GM12878 (cell line): ENCODE measurements around the gene NOC4L. TPM values are rescaled to one million over a fixed set of nuclear protein-coding genes. Genes with fewer than 3 reads are reported as not detected.

Experiments
- ATAC-seq: fragments of 200-7000 bp; cut with Tn5 transposase; 3 replicates; pipeline ENCODE4 v1.9.1; 2020; ENCODE audit warnings: mild to moderate bottlenecking, moderate library complexity
- BruUV-seq: library from RNA; stranded (reverse); fragments of 400-500 nt; replicated peaks from 2 replicates; lab custom pipeline; 2021; lab: Mats Ljungman, UMichigan
- CTCF ChIA-PET: fragments of 300-600 bp; sonication (Branson Sonifier 250); formaldehyde crosslinking; extraction: SDS; loops from one replicate; lab custom pipeline; 2021; ENCODE audit warnings: inconsistent platforms; lab: Yijun Ruan, JAX
- POLR2A ChIA-PET: fragments of 350-600 bp; formaldehyde crosslinking; extraction: SDS; loops from one replicate; lab custom pipeline; 2021; ENCODE audit warnings: inconsistent platforms; lab: Charles Lee
- RAD21 ChIA-PET: fragments of 300-600 bp; sonication (Branson Sonifier 250); formaldehyde crosslinking; loops from one replicate; lab custom pipeline; 2023; ENCODE audit warnings: antibody characterized with exemption; ENCODE audit not compliant: unreplicated experiment; lab: Charles Lee
- SMC1A ChIA-PET: fragments of 300-600 bp; sonication (Branson Sonifier 250); formaldehyde crosslinking; loops from one replicate; lab custom pipeline; 2023; ENCODE audit not compliant: unreplicated experiment, uncharacterized antibody; lab: Charles Lee
- DNase-seq: peaks from one replicate; pipeline ENCODE4 v3.0.0-alpha.2; 2011; ENCODE audit warnings: low read depth, low spot score
- FAIRE-seq: peaks from 3 replicates; lab custom pipeline; 2011; peaks lifted over from hg19 to GRCh38; lab: Jason Lieb, UNC
- H2AFZ ChIP-seq: 2 replicates; pipeline ENCODE4 v1.6.0; 2011; ENCODE audit warnings: low read depth, low read length, control low read depth; ENCODE audit not compliant: control insufficient read depth
- H3K27ac ChIP-seq: 2 replicates; pipeline ENCODE4 v1.5.1; 2011; ENCODE audit warnings: control low read depth; ENCODE audit not compliant: control insufficient read depth, insufficient read depth
- H3K27me3 ChIP-seq, 2 experiments: replicated peaks in 1 of 2; 2 replicates each; pipeline versions ENCODE4 v1.6.0 to v1.6.1; 2011; ENCODE audit warnings: low read length in 1 of 2; ENCODE audit not compliant: control insufficient read depth in 2 of 2, insufficient read depth in 2 of 2
- H3K36me3 ChIP-seq, 2 experiments: 2 replicates each; pipeline ENCODE4 v1.5.1; 2011; ENCODE audit warnings: low read length in 1 of 2; ENCODE audit not compliant: control insufficient read depth in 2 of 2, insufficient read depth in 2 of 2
- H3K4me1 ChIP-seq: 2 replicates; pipeline ENCODE4 v1.6.1; 2011; ENCODE audit warnings: mild to moderate bottlenecking, low read length, moderate library complexity, mixed read lengths; ENCODE audit not compliant: control insufficient read depth, insufficient read depth
- H3K4me2 ChIP-seq: 2 replicates; pipeline ENCODE4 v1.6.0; 2011; ENCODE audit warnings: control low read depth; ENCODE audit not compliant: control insufficient read depth, insufficient read depth
- H3K4me3 ChIP-seq: fragments of 200-600 bp; sonication (generic); 2 replicates; pipeline ENCODE4 v1.5.1; 2016
- H3K79me2 ChIP-seq: 2 replicates; pipeline ENCODE4 v1.6.0; 2011; ENCODE audit warnings: low read length; ENCODE audit not compliant: control insufficient read depth, insufficient read depth
- H3K9ac ChIP-seq: 2 replicates; pipeline ENCODE4 v1.8.0; 2011; ENCODE audit warnings: low read length, control low read depth, mixed read lengths; ENCODE audit not compliant: control insufficient read depth, insufficient read depth
- H3K9me3 ChIP-seq: replicated peaks from 3 replicates; pipeline ENCODE4 v1.5.1; 2011; ENCODE audit warnings: mild to moderate bottlenecking, low read length; ENCODE audit not compliant: control insufficient read depth, insufficient read depth
- H4K20me1 ChIP-seq: 2 replicates; pipeline ENCODE4 v1.6.0; 2011; ENCODE audit not compliant: control insufficient read depth, insufficient read depth
- IRF4 ChIP-seq: IDR thresholded peaks from 2 replicates; pipeline ENCODE4 v1.6.1; 2011; ENCODE audit warnings: low read depth, low read length
- KAT2A ChIP-seq: conservative IDR thresholded peaks from 2 replicates; pipeline ENCODE4 v1.6.1; 2011; ENCODE audit warnings: low read depth, low read length; ENCODE audit not compliant: control insufficient read depth
- RBBP5 ChIP-seq: fragments of 200-600 bp; sonication (generic); conservative IDR thresholded peaks from 2 replicates; pipeline ENCODE4 v1.6.1; 2016
- SMAD1 ChIP-seq: fragments of 450-650 bp; IDR thresholded peaks from 2 replicates; pipeline ENCODE4 v1.6.1; 2018; ENCODE audit warnings: mild to moderate bottlenecking, low read depth; ENCODE audit not compliant: partially characterized antibody
- WGBS: methylation state at CpG from one replicate; pipeline ENCODE4 v1.1.6; 2016; ENCODE audit warnings: low lambda C conversion rate; ENCODE audit not compliant: insufficient replicate concordance, insufficient coverage; ENCODE audit errors: missing lambda C conversion rate; 5-methylcytosine and 5-hydroxymethylcytosine counted together
- in situ Hi-C: fragments of 300-500 bp; cut with MboI; formaldehyde crosslinking; loops from 9 replicates; pipeline ENCODE4 v1.14.3; 2018; ENCODE audit warnings: mixed read lengths
- intact Hi-C: fragments of 100-400 bp; cut with micrococcal nuclease; formaldehyde crosslinking; loops from one replicate; pipeline ENCODE4 v1.14.2; 2022; ENCODE audit not compliant: unreplicated experiment
- polyA plus RNA-seq, 11 experiments: library from polyadenylated mRNA; depleted of rRNA in 4 of 11; unstranded in 6 of 11; stranded (reverse) in 5 of 11; fragments of >200 nt; fragmentation: Nextera tagmentation in 4 of 11; fragmentation: Illumina TruSeq in 1 of 11; extraction: Ambion mirVana in 4 of 11; extraction: Trizol in 1 of 11; gene quantifications; 1 replicate in 1 of 11; 2 replicates in 10 of 11; pipeline versions ENCODE4 v1.2.1 to v1.2.3, GENCODE V29; 2011 to 2016; ENCODE audit warnings: inconsistent platforms in 2 of 11, missing spikeins in 2 of 11, low read depth in 1 of 11
- total RNA-seq, 4 experiments: library from RNA; depleted of rRNA in 3 of 4; stranded (reverse); fragments of >200 nt in 3 of 4; fragmentation: Illumina TruSeq in 1 of 4; extraction: Trizol in 1 of 4; gene quantifications; 2 replicates each; pipeline versions ENCODE4 v1.2.1 to v1.2.3, GENCODE V29; 2013 to 2021
- TF ChIP-seq, protein P1 (sequence below): fragments of 450-650 bp; IDR thresholded peaks from 2 replicates; pipeline ENCODE4 v1.6.1; 2017; ENCODE audit warnings: antibody characterized with exemption, mild to moderate bottlenecking, moderate library complexity
- TF ChIP-seq, protein P2 (sequence below): fragments of 450-650 bp; IDR thresholded peaks from 2 replicates; pipeline ENCODE4 v1.6.1; 2016; ENCODE audit warnings: mild to moderate bottlenecking
- TF ChIP-seq, protein P3 (sequence below): fragments of 450-650 bp; IDR thresholded peaks from 2 replicates; pipeline ENCODE4 v1.6.1; 2016; ENCODE audit warnings: mild to moderate bottlenecking
- TF ChIP-seq, protein P4 (sequence below): IDR thresholded peaks from 2 replicates; pipeline ENCODE4 v1.6.1; 2012; ENCODE audit warnings: mild to moderate bottlenecking, low read depth, low read length
- TF ChIP-seq, protein P5 (sequence below): fragments of 450-650 bp; IDR thresholded peaks from 2 replicates; pipeline ENCODE4 v1.6.1; 2014; ENCODE audit warnings: mild to moderate bottlenecking
- TF ChIP-seq, protein P6 (sequence below): fragments of 450-650 bp; conservative IDR thresholded peaks from 2 replicates; pipeline ENCODE4 v1.6.1; 2017; ENCODE audit warnings: mild to moderate bottlenecking, moderate library complexity

Gene NOC4L
- total and polyA plus RNA-seq, 10 of the 15 experiments (the other 5 are each of a cell fraction or from before 2014, with no cell fraction given): 0.72 to 68.2 (median 15.2) TPM

DNA sequence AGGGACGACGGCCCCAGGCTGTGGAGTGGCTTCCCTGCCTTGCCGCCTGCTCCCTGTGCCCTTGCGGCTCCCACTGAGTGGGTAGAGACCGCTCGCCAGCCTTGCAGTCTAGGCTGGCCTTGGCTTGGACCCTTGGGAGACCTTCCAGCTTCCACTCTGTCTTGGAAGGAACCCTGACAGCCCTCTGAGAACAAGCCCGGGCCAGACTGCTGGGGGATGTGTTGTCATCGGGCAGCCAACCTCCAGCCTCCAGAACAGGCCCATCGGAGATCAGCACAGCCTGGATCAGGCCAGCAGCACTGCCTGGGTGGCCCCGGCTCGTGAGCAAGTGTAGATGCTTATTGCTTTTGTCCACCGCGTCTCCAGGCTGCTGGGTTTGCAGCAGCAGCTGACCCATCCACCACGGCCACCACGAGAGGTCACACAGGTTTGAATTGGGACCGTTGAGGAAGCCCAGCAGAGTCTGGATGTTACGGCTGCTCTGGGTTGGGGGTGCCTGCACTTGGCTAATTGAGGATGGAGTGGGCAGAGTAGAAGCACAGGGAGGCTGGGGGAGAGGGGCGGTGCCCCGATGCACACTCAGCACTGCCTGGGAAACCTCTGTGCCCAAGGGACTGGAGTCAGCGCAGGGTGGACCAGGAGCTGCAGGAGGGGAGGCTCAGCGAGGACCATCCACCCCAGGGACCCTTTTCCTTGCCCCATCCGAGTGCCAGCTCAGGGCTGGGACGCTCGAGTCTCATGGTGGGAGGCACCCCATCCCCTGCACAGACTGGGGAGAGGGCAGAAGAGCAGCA lies 55.5 kb downstream of the NOC4L start:
- CTCF ChIA-PET: no interaction called here
- no TSS peak for BruUV-seq
- ATAC-seq: no peak
- 40% methylated on average over 22 of the region's 24 CpGs for WGBS
- FAIRE-seq: no peak
- Histone ChIP-seq H3K27ac (no peak overlapping the region), H3K9me3 (no peaks in the 10 kb centered on the region; the same call in 2 of the 3 replicates), H3K27me3 (no peaks in the 10 kb centered on the region; a peak in 1 of 4 replicates), H3K9ac (no peak overlapping the region), H2AFZ (no peak overlapping the region), H4K20me1 (no peaks in the 10 kb centered on the region), H3K79me2 (no peaks in the 10 kb centered on the region), H3K4me3 (no peak overlapping the region), H3K36me3 (no peaks in the 10 kb centered on the region), H3K4me2 (no peak overlapping the region), H3K4me1 (no peaks in the 10 kb centered on the region)
- RAD21 ChIA-PET: no interaction called here
- intact Hi-C loops (no loop called here), in situ Hi-C loops (no loop called here)
- POLR2A ChIA-PET: no interaction called here
- SMC1A ChIA-PET: no interaction called here
- DNase-seq: no peak
- no peak for TF ChIP-seq IRF4
- TF ChIP-seq SMAD1: no peak
- TF ChIP-seq, protein P1, sequence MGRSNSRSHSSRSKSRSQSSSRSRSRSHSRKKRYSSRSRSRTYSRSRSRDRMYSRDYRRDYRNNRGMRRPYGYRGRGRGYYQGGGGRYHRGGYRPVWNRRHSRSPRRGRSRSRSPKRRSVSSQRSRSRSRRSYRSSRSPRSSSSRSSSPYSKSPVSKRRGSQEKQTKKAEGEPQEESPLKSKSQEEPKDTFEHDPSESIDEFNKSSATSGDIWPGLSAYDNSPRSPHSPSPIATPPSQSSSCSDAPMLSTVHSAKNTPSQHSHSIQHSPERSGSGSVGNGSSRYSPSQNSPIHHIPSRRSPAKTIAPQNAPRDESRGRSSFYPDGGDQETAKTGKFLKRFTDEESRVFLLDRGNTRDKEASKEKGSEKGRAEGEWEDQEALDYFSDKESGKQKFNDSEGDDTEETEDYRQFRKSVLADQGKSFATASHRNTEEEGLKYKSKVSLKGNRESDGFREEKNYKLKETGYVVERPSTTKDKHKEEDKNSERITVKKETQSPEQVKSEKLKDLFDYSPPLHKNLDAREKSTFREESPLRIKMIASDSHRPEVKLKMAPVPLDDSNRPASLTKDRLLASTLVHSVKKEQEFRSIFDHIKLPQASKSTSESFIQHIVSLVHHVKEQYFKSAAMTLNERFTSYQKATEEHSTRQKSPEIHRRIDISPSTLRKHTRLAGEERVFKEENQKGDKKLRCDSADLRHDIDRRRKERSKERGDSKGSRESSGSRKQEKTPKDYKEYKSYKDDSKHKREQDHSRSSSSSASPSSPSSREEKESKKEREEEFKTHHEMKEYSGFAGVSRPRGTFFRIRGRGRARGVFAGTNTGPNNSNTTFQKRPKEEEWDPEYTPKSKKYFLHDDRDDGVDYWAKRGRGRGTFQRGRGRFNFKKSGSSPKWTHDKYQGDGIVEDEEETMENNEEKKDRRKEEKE: no peak
- TF ChIP-seq, protein P2, sequence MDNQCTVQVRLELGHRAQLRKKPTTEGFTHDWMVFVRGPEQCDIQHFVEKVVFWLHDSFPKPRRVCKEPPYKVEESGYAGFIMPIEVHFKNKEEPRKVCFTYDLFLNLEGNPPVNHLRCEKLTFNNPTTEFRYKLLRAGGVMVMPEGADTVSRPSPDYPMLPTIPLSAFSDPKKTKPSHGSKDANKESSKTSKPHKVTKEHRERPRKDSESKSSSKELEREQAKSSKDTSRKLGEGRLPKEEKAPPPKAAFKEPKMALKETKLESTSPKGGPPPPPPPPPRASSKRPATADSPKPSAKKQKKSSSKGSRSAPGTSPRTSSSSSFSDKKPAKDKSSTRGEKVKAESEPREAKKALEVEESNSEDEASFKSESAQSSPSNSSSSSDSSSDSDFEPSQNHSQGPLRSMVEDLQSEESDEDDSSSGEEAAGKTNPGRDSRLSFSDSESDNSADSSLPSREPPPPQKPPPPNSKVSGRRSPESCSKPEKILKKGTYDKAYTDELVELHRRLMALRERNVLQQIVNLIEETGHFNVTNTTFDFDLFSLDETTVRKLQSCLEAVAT: no peak
- no peak for TF ChIP-seq RBBP5
- TF ChIP-seq, protein P3, sequence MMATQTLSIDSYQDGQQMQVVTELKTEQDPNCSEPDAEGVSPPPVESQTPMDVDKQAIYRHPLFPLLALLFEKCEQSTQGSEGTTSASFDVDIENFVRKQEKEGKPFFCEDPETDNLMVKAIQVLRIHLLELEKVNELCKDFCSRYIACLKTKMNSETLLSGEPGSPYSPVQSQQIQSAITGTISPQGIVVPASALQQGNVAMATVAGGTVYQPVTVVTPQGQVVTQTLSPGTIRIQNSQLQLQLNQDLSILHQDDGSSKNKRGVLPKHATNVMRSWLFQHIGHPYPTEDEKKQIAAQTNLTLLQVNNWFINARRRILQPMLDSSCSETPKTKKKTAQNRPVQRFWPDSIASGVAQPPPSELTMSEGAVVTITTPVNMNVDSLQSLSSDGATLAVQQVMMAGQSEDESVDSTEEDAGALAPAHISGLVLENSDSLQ: no peak
- TF ChIP-seq, protein P4, sequence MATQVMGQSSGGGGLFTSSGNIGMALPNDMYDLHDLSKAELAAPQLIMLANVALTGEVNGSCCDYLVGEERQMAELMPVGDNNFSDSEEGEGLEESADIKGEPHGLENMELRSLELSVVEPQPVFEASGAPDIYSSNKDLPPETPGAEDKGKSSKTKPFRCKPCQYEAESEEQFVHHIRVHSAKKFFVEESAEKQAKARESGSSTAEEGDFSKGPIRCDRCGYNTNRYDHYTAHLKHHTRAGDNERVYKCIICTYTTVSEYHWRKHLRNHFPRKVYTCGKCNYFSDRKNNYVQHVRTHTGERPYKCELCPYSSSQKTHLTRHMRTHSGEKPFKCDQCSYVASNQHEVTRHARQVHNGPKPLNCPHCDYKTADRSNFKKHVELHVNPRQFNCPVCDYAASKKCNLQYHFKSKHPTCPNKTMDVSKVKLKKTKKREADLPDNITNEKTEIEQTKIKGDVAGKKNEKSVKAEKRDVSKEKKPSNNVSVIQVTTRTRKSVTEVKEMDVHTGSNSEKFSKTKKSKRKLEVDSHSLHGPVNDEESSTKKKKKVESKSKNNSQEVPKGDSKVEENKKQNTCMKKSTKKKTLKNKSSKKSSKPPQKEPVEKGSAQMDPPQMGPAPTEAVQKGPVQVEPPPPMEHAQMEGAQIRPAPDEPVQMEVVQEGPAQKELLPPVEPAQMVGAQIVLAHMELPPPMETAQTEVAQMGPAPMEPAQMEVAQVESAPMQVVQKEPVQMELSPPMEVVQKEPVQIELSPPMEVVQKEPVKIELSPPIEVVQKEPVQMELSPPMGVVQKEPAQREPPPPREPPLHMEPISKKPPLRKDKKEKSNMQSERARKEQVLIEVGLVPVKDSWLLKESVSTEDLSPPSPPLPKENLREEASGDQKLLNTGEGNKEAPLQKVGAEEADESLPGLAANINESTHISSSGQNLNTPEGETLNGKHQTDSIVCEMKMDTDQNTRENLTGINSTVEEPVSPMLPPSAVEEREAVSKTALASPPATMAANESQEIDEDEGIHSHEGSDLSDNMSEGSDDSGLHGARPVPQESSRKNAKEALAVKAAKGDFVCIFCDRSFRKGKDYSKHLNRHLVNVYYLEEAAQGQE: no peak
- TF ChIP-seq KAT2A: no peak
- TF ChIP-seq, protein P5, sequence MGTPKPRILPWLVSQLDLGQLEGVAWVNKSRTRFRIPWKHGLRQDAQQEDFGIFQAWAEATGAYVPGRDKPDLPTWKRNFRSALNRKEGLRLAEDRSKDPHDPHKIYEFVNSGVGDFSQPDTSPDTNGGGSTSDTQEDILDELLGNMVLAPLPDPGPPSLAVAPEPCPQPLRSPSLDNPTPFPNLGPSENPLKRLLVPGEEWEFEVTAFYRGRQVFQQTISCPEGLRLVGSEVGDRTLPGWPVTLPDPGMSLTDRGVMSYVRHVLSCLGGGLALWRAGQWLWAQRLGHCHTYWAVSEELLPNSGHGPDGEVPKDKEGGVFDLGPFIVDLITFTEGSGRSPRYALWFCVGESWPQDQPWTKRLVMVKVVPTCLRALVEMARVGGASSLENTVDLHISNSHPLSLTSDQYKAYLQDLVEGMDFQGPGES: no peak
- TF ChIP-seq, protein P6, sequence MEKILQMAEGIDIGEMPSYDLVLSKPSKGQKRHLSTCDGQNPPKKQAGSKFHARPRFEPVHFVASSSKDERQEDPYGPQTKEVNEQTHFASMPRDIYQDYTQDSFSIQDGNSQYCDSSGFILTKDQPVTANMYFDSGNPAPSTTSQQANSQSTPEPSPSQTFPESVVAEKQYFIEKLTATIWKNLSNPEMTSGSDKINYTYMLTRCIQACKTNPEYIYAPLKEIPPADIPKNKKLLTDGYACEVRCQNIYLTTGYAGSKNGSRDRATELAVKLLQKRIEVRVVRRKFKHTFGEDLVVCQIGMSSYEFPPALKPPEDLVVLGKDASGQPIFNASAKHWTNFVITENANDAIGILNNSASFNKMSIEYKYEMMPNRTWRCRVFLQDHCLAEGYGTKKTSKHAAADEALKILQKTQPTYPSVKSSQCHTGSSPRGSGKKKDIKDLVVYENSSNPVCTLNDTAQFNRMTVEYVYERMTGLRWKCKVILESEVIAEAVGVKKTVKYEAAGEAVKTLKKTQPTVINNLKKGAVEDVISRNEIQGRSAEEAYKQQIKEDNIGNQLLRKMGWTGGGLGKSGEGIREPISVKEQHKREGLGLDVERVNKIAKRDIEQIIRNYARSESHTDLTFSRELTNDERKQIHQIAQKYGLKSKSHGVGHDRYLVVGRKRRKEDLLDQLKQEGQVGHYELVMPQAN: no peak
